GM19455 (cell line): ENCODE data around the gene CMTM1.
A peak's percentile ranks its signal among the peaks of the same experiment; 100 is the strongest.

Experiments used
- ATAC-seq: cut with Tn5 transposase; IDR thresholded peaks from one replicate; pipeline ENCODE4 v1.9.1; 2021; ENCODE audit not compliant: unreplicated experiment

CMTM1 gene, protein sequence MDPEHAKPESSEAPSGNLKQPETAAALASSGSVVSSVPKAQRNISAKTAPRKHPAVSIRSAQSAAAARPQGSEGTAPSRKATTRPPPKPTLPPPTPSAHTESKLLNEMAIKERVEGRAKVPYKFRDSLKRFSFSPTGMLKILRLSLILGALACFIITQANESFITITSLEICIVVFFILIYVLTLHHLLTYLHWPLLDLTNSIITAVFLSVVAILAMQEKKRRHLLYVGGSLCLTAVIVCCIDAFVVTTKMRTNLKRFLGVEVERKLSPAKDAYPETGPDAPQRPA

DNA sequence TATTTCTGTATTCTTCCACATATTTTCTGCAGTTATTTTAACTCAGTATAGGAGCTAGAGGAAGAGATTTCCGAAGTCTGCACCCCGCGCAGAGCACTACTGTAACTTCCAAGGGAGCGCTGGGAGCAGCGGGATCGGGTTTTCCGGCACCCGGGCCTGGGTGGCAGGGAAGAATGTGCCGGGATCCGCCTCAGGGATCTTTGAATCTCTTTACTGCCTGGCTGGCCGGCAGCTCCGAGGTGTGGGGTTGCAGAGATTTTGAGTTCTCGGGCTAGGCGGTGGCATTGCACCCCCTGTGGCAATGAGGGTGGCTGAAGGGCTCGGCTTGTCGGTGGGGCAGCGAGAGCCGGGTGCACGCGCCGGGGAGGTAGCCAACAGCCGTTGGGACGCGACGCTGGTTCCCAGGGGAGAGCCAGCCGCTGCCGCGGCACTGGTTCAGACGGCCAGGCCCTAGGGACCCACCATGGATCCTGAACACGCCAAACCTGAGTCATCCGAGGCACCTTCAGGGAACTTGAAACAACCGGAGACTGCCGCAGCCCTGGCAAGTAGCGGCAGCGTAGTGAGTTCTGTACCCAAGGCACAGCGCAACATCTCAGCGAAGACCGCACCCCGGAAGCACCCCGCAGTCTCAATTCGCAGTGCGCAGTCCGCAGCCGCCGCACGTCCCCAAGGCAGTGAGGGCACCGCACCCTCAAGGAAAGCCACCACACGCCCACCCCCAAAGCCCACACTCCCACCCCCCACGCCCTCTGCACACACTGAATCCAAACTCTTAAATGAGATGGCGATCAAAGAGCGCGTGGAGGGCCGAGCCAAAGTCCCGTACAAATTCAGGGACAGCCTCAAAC, at the start of gene CMTM1:
TSS of gene CMTM1 (plus strand) at position 389 of the 851 bp plus-strand sequence. CDS start at position 464, 75 bp downstream.
- no peak for ATAC-seq

DNA sequence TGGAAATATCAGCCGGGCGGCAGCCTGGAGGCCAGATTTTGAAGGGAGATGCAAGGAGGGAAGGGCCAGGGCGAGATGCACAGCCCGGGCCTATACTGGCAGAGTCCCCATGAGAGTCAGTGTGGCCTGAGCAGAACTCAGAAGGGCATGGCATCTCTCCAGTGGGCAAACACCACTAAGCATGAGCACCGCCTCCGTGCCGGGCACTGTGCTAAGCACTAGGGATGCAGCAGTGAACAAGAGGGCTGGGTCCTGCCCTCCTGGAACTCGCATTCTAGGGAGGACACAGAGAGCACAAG, 49.8 kb upstream of the CMTM1 start:
- peak; percentile 9 for ATAC-seq

DNA sequence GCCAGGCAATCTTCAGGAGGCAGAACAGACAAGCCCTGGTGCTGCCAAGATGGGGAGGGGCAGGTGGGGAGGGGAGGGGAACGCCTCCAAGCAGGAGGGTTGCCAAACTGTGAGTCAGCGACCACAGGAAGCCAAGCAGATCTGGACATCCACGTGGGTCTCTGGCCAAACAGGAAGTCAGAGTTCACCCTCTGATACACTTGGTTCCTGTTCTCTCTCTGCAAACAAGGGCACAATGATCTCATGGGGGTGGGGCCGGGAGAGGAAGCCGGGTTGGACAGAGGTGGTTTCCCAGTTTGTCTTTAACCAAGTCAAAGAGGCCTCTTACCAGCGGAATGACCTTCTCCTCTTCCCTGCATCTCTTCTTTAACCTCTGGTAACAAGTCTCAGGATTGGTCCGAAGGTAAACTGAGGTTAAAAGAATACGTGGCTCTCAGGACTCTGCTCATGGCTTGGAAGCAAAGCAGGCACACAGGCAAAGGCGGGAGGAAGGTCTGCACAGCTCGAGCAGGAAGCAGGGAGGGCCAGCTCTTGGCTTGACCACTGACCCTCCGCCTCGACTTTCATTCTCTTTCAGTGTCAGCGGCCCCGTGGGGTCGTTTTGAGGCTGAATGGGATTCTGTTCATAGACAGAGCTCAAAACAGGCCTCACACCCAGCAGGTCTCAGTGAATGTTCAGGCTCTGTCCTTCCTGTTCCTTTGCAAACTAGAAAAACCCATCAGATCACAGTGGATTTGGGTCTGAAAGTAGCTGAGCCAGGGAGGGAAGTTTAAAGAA, 49.2 kb upstream of the CMTM1 start:
- ATAC-seq = peak; percentile 97

DNA sequence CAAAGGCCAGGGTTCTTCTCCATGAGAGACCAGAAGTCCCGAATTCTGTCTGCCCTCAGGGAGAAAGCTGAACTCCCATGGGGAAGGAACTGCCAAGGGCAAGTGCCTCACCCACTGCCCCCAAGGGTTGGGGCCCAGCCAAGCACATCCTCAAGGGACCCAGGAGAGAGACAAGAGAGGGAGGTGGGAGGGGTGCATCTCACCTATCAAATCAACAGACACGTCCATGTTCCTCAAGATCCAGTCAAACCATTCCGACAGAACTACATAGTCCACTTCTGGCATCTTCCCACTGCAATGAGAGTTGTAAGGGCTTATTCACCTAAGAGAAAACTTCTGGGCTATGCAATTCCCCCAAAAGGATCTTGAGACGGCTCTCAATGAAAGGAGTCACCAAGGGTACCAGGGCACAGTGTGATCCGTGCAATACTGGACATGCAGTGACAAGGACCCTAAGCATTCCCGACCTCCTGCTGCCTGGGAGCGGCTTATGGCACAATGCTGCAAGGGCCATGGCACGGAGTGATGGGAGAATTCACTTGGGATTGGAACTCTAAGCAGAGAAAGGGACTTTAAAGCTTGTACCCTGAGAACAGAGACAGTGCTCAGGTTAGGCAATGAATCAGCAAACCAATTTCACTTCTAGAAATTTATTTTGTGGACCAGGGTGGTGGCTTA, 48.5 kb upstream of the CMTM1 start:
- ATAC-seq = no peak

DNA sequence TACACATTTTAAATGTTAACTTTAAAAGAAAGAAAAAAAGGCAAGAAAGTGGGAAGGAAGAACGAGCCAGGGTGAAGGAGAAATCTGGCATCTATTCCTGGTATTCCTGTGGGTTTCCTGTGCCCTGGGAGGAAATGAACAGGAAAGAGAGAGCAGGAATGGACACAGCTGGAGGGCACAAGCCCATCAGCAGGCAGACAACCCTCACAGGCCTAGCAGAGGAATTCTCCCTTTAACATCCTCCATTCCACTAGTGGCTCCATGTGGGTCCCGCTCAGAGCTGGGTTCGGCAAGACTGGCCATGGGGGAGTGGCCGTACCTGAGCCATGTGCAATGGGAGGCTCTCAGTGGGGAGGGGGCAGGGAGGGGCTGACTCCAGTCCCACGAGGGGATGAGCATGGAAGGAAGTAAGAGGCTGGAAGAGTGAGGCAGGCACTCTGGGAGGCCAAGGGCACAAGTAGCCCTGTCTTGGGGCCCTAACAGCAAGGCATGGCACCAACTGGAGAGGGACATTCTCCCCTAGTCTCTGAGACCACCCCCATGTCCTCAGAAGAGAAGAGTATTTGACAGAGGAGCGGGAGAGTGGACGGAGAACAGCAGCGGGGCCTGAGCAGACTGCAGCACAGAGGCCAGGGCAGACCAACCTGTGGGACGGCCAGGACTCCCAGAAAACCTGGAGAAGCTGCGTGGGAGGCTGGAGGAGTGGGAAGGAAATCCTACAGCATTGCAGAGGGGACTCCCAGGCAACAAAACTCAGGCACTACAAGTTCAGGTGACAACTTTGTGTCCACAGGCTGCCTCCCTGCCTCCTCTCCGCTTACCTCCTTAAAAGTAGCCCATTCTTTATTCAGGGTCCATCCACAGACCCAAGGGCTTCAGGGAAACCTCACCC, 46.5 kb upstream of the CMTM1 start:
- ATAC-seq = no peak

DNA sequence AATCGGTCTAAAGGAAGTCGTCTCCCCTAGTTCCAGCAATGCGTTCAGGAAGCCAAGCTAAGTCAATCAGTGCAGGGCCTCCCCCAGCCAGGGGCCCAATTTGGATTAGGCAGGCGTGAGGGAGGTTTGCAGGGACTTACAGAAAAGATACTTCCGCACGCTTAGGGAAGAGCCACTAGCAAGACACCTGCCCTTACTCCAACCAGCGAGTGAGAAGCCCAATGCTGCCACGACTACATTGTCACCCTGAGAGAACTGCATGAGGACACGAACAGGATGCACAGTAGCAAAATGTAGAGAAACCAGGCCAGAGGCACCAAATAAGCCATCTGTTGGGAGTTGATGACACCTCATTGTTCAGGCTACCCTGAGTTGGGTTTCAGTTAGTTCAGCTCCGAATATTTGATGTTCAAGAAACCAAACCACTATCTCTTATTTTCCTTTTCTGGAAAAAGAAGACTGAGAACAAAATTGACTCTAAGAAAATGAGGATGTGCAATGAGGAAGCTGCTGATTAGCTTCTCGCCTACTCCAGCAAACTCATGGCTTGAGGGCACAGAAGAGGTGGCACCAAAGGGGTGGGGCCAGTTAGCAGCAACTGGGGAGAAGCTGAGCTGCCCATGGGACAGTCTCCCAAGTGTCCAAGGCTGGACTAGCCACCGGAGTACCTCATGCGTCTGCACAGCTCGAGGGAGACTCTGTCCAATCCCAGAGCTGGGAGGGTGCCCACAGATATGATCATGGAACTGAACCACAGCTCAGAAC, 45.7 kb upstream of the CMTM1 start:
- ATAC-seq = no peak

DNA sequence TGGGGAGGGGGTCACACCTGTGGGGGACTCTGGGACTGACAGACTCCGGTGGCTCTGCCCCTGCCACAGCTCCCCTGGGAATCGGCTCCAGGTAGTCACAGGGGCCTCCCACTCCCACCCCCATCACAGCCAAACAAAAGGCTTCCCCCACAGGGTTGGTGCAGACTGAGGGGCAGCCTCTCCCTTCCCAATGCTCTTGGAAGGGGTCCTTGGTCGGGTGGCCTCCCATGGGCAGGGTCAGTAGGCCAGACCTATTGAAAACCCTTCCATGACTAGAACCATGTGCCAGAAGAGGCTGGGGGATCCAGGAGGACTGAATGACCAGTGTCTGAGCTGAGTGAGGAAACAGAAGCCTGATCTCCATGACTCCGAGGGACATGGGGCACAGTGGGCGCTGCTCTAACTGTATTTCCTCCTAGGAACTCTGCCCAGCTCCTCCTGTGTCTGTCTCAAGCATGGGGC, 45.0 kb upstream of the CMTM1 start:
- no peak for ATAC-seq

DNA sequence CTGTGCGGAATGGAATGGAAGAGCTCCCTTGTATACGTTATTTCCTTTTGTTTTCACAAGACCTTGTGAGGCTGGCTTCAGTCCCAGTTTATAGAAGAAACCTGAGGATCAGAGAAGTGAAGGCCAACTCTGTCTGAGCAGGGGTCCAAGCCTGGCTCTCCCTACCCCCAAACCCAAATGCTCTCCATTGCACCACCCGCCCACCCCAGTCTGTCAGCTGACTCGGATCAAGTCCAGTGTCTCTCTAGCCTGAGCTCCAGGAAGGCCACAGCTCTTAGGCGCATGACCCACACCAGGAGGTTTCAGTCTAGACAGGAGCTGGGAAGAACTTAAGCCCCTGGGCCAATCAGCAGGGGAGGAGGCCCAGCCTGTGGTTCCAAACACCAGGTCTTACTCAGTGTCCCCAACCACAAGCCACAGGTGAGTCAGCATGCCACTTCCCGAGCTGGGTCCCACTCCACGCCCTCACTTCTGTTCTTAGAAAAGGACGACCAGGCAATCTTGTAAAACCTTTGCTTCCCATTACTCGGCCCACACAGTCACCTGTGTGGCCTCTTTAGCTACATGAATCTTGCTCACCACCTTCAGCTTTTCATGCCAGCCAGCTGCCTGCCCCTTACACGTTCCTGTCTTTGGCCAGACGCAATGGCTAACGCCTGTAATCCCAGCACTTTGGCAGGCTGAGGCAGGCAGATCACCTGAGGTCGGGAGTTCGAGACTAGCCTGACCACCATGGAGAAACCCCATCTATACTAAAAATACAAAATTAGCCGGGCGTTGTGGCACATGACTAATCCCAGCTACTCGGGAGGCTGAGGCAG, 44.1 kb upstream of the CMTM1 start:
- ATAC-seq = peak; percentile 51

DNA sequence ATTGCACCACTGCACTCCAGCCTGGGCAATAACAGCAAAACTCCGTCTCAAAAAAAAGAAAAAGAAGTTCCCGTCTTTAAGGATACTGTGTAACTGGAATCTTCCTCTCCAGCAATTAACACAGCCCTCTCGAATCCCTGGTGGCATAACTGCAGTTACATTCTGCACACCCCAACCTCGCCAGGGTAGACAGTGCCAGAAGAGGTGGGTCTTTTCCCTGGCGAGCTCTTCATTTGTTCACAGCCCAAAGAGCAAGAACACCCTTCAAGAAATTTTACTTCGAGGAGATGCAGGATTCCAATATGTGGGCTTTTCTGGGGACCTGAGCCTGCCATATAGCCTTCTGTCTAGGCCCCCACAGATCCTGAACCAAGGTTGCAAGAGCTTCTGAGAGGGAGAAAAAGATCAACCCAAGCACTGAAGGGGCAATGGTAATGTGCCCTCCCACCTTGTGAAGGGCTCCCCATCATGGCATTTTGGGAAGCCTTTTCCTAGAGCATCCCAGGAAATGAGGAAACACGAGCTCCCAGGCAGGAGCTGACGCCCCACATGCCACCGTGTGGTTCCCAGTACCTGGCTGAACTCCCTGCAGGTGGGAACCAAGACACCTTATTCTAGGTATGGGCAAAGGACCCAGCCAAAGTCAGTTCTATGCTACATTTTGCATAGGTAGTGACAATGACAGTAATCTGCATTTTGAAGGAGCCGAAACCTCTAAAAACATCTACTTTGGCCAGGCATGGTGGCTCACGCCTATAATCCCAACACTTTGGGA, 43.2 kb upstream of the CMTM1 start:
- no peak for ATAC-seq

DNA sequence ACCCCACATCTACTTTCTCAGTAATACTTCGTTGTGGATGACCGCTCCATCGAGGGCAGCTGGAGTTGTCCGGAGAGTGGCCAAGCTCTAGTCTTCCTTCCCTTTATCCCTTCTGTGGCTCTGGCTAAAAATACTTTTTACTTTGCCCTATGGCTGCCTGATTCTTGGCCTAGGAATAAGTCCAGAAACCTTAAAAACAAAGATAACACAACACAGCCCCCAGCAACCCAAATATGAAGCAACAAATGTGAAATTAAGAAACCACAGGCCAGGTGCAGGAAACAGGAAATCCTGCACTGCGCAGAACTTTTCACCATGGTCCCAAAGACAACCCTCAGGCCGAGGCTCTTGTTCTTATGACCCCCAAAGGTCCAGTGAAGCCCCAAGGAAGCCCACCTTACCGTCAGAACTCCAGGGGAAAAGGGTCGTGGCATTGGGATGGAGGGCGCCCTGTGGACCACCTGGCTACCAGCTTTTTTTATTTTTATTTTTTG, 42.3 kb upstream of the CMTM1 start:
- peak; percentile 46 for ATAC-seq

DNA sequence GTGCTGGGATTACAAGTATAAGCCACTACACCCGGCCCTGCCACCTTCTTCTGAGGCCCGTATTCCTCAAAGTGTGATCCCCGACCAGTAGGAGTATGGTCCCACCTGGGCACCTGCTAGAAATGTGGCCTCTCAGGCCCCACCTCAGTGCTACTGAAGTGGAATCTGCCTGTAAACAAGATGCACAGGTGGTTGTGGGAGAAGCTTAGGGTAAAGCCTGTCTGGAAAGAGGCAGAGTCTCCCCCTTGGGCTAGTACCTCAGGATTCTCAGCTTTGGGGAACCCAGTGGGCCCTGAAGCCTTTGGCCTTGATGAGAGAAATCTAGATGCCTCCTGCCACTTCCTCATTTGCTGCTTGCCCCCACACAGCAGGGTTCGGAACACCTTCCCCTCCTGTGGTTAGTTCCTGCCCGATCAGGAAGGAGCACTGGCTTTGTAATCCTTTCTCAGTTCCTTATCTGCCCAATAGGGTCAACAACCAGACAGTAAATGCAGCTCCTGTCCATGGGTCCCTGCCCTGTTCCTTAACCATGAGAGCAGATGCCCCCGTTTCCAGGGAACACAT, 41.6 kb upstream of the CMTM1 start:
- peak; percentile 66 for ATAC-seq

DNA sequence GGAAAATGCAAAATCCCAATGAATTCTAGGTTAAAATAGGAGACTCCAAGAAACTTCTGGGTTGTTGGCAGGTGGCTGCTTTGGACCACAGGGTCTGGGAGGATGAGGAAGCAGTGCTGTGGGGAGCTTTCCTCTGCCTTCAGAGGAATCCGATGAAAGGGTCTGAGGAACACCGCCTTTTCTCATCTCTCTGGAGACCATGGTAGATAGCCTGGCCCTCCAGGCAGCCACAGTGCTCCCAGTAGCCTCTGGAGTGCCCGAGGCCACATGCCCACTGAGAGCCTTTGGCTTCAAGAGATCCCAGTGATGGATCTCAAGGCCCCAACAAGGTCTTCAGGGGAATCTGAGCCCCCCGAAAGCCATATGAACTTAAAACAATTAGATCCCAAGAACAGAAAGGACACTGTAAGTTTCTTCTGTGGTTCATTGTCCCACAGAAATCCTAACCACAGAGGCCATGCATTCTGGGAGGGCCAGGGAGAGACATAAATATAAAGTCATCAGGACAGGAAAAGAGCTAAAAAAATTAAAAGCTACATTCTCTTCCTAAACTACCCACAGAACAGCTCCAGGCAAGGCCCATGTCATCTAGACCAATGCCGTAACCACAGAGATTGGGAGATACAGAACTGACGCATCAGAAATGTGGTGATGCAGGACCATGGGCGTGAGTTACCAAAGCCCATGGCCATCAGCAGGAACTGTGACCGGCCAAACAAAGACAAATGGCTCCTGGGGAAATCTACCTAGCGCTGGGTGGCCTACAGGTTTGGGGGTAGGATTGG, 40.7 kb upstream of the CMTM1 start:
- ATAC-seq = no peak

DNA sequence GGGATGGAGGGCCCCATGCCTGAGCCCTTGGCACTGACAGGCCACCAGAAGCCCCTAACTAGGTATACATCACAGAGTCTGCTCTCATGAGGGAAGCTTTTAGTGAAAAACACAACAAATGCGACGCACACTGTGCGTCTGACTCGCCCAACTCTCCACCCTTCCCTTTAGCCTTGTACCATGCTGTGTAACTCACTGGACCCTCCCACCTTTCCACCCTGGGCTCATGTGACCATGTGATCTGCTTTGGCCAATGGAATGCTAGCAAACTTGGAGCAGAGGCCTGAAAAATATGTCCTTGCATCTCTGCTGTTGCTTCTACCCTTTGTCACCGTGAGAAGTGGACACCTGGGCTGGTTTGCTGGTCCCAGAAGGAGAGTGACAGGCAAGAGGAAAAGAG, 37.9 kb upstream of the CMTM1 start:
- no peak for ATAC-seq

DNA sequence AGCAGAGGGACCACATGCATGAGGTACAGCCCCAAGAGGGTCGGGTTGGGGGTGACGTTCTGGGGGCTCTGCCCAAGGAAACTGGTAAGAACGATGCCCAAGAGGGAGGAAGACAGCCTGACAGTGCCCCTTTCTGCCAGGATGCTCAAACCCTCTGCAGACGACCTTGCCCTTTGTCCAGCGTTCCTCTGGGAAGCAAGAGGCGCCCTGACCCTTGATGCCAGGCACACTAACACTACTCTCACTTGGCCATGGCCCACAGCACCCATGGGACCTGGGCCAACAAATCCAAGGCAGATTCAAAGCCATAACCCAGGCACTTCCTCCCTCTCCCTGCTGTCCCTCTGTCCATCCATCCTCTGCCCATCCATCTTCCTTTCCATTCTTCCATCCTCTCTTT, 36.8 kb upstream of the CMTM1 start:
- ATAC-seq = no peak

DNA sequence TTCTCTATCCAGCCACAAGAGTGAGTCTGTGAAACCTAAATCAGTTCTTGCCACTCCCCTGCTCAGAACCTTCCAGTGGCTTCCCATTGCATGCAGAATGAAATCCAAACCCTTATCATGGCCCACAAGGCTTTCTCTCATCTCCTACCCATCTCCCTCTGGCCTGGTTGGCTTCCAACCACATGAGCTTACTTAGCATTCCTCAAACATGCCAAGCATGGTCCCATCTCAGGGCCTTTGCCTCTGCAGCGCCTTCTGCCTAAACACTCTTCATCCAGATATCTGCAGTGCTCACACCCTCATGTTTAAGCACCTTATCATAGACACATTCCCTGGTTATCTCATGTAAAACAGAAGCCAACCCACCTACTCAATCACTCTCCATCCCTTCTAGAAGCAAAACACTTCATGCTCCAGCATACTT, 31.9 kb upstream of the CMTM1 start:
- ATAC-seq = no peak

DNA sequence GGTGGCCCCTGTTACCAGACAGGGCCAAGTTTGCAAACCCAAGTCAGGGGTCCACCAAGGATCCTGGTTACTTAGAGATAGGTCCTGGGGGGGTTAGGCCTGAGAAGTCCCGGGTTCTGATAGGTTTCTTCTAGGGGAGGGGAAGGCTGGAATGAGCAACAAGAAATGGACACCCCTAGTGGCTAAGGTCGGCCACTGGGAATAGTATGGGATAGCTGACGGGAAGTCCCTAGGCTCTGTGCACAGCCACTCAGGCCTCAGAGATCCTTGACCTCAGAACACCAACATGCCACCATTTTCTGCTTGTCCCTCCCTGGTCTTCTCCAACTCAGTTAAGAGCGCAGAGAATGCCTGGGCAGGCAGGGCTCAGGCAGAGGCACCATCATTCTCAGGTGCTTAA, 29.7 kb upstream of the CMTM1 start:
- no peak for ATAC-seq
